ENCODE results near the gene PRDX5. TPM values are rescaled to one million over a fixed set of nuclear protein-coding genes. Genes with fewer than 3 reads are reported as not detected.

The PRDX5 gene
- total and polyA plus RNA-seq, 9 of the 15 experiments (the other 6 are each of a cell fraction or from before 2014, with no cell fraction given) = 40.8 to 327 (median 204) TPM

GRCh38 chr11:64331569-64332371, 13.8 kb downstream of the PRDX5 start:
- Histone ChIP-seq H3K79me2 (ENCODE audit: control insufficient read depth, insufficient read depth, low read length) (no peaks in the 10 kb centered on the region), H3K4me3 (no peak overlapping the region), H2AFZ (ENCODE audit: low read depth, low read length) (peak overlapping the region; percentile 100), H3K4me2 (ENCODE audit: insufficient read depth, low read length) (peak overlapping the region; percentile 72), H3K9me1 (ENCODE audit: control insufficient read depth, insufficient read depth, low read length) (no peaks in the 10 kb centered on the region), H3K9ac (ENCODE audit: insufficient read depth in 1 of 2, low read depth in 2 of 2, low read length in 2 of 2) (peak overlapping the region; percentile 67 to 89), H3K27me3 (ENCODE audit: control insufficient read depth in 2 of 2, insufficient read depth in 2 of 2, low read length in 2 of 2) (no peaks in the 10 kb centered on the region), H3K9me3 (replicated peaks; ENCODE audit: control insufficient read depth, insufficient read depth, low read depth, low read length) (no peaks in the 10 kb centered on the region; the same call in 1 of the 2 replicates), H3K4me1 (replicated peaks in 1 of 2; ENCODE audit: control insufficient read depth in 2 of 2, insufficient read depth in 2 of 2, low read length in 2 of 2) (peaks cover 32 to 48% of the 10 kb centered on the region in 2 experiments), H3K36me3 (ENCODE audit: control insufficient read depth, insufficient read depth, low read length) (no peaks in the 10 kb centered on the region; the same call in 2 of the 3 replicates), H3K27ac (ENCODE audit: extremely low read depth, low read depth, low read length) (peak overlapping the region; percentile 79), H4K20me1 (replicated peaks; ENCODE audit: control insufficient read depth, insufficient read depth, low read length) (no peaks in the 10 kb centered on the region)
- BruUV-seq (replicated peaks) = no TSS peak
- intact Hi-C loops (cut with micrococcal nuclease) = loop anchor here (1.0 kb wide), 1 partner anchor 14 kb away; the partner anchor contains the start of gene TRMT112
- FAIRE-seq = peak; percentile 87
- ATAC-seq = peak; percentile 77
- in situ Hi-C loops (cut with MboI) = no loop called here
- 26% methylated on average over 19 of the region's 20 CpGs for WGBS (ENCODE audit: insufficient coverage, low coverage, missing lambda C conversion rate)
- DNase-seq (ENCODE audit: extremely low read depth in 1 of 4, low spot score in 3 of 4) = peak; percentile 72 to 91 (median 74)
- ChIA-PET CTCF (ENCODE audit: low intra/inter-chr PET ratio) (interaction anchor here (1.3 kb wide), 1 partner anchor 14 kb away, joined by 4 read pairs; the partner anchor contains the start of genes PRDX5 and TRMT112), POLR2A (interaction anchor here (0.6 to 1.8 kb wide), 13 partner anchors 9 to 334 kb away, joined by 3 to 15 read pairs (median 4); partner anchors contain the start of genes ESRRA, PRDX5 and TRMT112)
- TF ChIP-seq NFRKB (IDR thresholded peaks at IDR 0.05; ENCODE audit: low read depth) (peak; percentile 89), TEAD4 (IDR thresholded peaks at IDR 0.05; ENCODE audit: low read length) (no peak; the same call in 1 of the 2 replicates), TEAD4 (CRISPR knock-in tag; IDR thresholded peaks at IDR 0.05; ENCODE audit: borderline replicate concordance) (no peak), ZC3H8 (IDR thresholded peaks at IDR 0.05) (peak; percentile 88; the same call in 1 of the 2 replicates), PHF20 (IDR thresholded peaks at IDR 0.05; ENCODE audit: partially characterized antibody) (peak; percentile 75), TSHZ1 (CRISPR knock-in tag; IDR thresholded peaks at IDR 0.05) (no peak), NR3C1 (CRISPR knock-in tag; IDR thresholded peaks at IDR 0.05) (no peak), ZBTB8A (IDR thresholded peaks at IDR 0.05; ENCODE audit: partially characterized antibody) (no peak), POLR3A (IDR thresholded peaks at IDR 0.05; ENCODE audit: borderline replicate concordance, extremely low read depth, insufficient read depth, insufficient read length) (no peak), PREB (CRISPR knock-in tag; IDR thresholded peaks at IDR 0.05) (no peak), ZBTB11 (CRISPR knock-in tag; IDR thresholded peaks at IDR 0.05) (no peak; a peak in 1 of 6 replicates)
